Keratinocyte (primary cell): ENCODE measurements around the gene MEIS2.

Source experiments
- CTCF ChIP-seq, 3 experiments: IDR thresholded peaks in 1 of 3; conservative IDR thresholded peaks in 1 of 3; optimal IDR thresholded peaks in 1 of 3; 2 replicates in 2 of 3; 3 replicates in 1 of 3; pipeline versions ENCODE3 to v1.5.1; 2011; ENCODE audit warnings: low read length in 3 of 3, mild to moderate bottlenecking in 3 of 3, moderate library complexity in 2 of 3, control low read depth in 1 of 3, inconsistent platforms in 1 of 3; ENCODE audit not compliant: insufficient read depth in 2 of 3; ENCODE audit errors: extremely low read depth in 1 of 3
- EZH2 ChIP-seq: IDR thresholded peaks from one replicate; pipeline ENCODE4 v1.6.1; 2012; ENCODE audit warnings: inconsistent platforms, mild to moderate bottlenecking, low read length, moderate library complexity

- TF ChIP-seq CTCF (optimal IDR thresholded peaks at IDR 0.05 in 1 of 3, IDR thresholded peaks at IDR 0.05 in 1 of 3, conservative IDR thresholded peaks at IDR 0.05 in 1 of 3; ENCODE audit: extremely low read depth in 1 of 3, insufficient read depth in 2 of 3, low read length in 3 of 3), result no peak
- TF ChIP-seq EZH2, result no peak
These were observed 31.3 kb upstream of the MEIS2 start for GRCh38 chr15:37131621-37132020.
